ENCODE measurements around the gene COPA.

DNA sequence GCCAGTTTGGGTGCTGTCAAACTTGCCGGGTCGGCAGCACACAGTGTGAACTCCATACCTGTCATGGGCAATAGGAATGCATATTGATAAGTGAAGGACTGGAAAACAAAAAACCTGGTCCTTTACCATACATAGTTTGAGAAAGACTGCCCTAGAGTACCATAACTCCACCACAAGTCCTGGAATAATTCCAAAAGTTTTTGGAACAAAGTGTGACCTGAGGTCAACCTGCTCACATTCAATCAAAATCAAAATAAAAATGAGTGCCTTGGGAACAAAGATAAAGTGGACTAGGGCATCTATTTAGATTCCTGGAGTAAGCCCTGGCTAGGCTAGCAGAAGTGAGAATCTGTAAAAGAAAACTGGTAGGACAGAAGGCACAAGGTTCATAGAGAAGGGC lies 65.7 kb downstream of the COPA start:
- TF ChIP-seq, protein P1, sequence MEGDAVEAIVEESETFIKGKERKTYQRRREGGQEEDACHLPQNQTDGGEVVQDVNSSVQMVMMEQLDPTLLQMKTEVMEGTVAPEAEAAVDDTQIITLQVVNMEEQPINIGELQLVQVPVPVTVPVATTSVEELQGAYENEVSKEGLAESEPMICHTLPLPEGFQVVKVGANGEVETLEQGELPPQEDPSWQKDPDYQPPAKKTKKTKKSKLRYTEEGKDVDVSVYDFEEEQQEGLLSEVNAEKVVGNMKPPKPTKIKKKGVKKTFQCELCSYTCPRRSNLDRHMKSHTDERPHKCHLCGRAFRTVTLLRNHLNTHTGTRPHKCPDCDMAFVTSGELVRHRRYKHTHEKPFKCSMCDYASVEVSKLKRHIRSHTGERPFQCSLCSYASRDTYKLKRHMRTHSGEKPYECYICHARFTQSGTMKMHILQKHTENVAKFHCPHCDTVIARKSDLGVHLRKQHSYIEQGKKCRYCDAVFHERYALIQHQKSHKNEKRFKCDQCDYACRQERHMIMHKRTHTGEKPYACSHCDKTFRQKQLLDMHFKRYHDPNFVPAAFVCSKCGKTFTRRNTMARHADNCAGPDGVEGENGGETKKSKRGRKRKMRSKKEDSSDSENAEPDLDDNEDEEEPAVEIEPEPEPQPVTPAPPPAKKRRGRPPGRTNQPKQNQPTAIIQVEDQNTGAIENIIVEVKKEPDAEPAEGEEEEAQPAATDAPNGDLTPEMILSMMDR (IDR thresholded peaks at IDR 0.05; ENCODE audit: insufficient read depth, low read length): no peak
- TF ChIP-seq POLR2AphosphoS5 (IDR thresholded peaks at IDR 0.05; ENCODE audit: low read depth): no peak
